Measurements from ENCODE around the gene ROBO3. TPM values are rescaled to one million over a fixed set of nuclear protein-coding genes. Genes with fewer than 3 reads are reported as not detected.

Gene ROBO3
- total RNA-seq, 1 experiment from 2014 or later: 6.6 TPM

- Histone ChIP-seq H3K9ac (ENCODE audit: low read length) (no peak overlapping the region), H3K79me2 (ENCODE audit: low read length) (no peaks in the 10 kb centered on the region), H3K9me2 (replicated peaks; ENCODE audit: insufficient read depth, low read length) (no peaks in the 10 kb centered on the region), H3K9me3 (ENCODE audit: low read length) (no peaks in the 10 kb centered on the region), H3K27me3 (ENCODE audit: low read length) (no peaks in the 10 kb centered on the region), H2AFZ (ENCODE audit: low read length) (no peak overlapping the region), H3K36me3 (ENCODE audit: insufficient read depth, low read length) (no peaks in the 10 kb centered on the region), H3K4me2 (ENCODE audit: low read depth, low read length, poor library complexity, severe bottlenecking) (no peak overlapping the region), H3K4me3 (ENCODE audit: low read length) (no peak overlapping the region), H3K27ac (ENCODE audit: low read length) (no peak overlapping the region), H4K20me1 (ENCODE audit: insufficient read depth, low read depth, low read length) (no peaks in the 10 kb centered on the region), H3K4me1 (ENCODE audit: low read length) (no peaks in the 10 kb centered on the region)
- DNase-seq: no peak
These were observed 57.6 kb downstream of the ROBO3 start for GRCh38 chr11:124922831-124923230.

GRCh38 chr11:124923296-124923695 lies 58.1 kb downstream of the ROBO3 start:
- H3K27ac ChIP-seq (ENCODE audit: low read length): no peak overlapping the region
- no peak overlapping the region for H3K4me3 ChIP-seq (ENCODE audit: low read length)
- no peaks in the 10 kb centered on the region for H3K36me3 ChIP-seq (ENCODE audit: insufficient read depth, low read length)

GRCh38 chr11:124928942-124929665 lies 63.9 kb downstream of the ROBO3 start:
- Histone ChIP-seq H2AFZ (ENCODE audit: low read length) (no peak overlapping the region), H4K20me1 (ENCODE audit: insufficient read depth, low read depth, low read length) (no peaks in the 10 kb centered on the region), H3K9ac (ENCODE audit: low read length) (no peak overlapping the region), H3K36me3 (ENCODE audit: insufficient read depth, low read length) (no peaks in the 10 kb centered on the region), H3K27ac (ENCODE audit: low read length) (no peak overlapping the region), H3K27me3 (ENCODE audit: low read length) (no peaks in the 10 kb centered on the region), H3K4me3 (ENCODE audit: low read length) (no peak overlapping the region), H3K79me2 (ENCODE audit: low read length) (no peaks in the 10 kb centered on the region), H3K4me2 (ENCODE audit: low read depth, low read length, poor library complexity, severe bottlenecking) (no peak overlapping the region), H3K4me1 (ENCODE audit: low read length) (no peaks in the 10 kb centered on the region), H3K9me2 (replicated peaks; ENCODE audit: insufficient read depth, low read length) (no peaks in the 10 kb centered on the region), H3K9me3 (ENCODE audit: low read length) (no peaks in the 10 kb centered on the region)
- no peak for DNase-seq

More at GRCh38 chr11:124923296-124923695, 58.1 kb downstream of the ROBO3 start:
- Histone ChIP-seq H3K4me1 (ENCODE audit: low read length) (no peaks in the 10 kb centered on the region), H3K9me2 (replicated peaks; ENCODE audit: insufficient read depth, low read length) (no peaks in the 10 kb centered on the region), H3K79me2 (ENCODE audit: low read length) (no peaks in the 10 kb centered on the region), H3K9ac (ENCODE audit: low read length) (no peak overlapping the region), H3K9me3 (ENCODE audit: low read length) (no peaks in the 10 kb centered on the region), H3K27me3 (ENCODE audit: low read length) (no peaks in the 10 kb centered on the region), H3K4me2 (ENCODE audit: low read depth, low read length, poor library complexity, severe bottlenecking) (no peak overlapping the region), H4K20me1 (ENCODE audit: insufficient read depth, low read depth, low read length) (no peaks in the 10 kb centered on the region), H2AFZ (ENCODE audit: low read length) (no peak overlapping the region)
- no peak for DNase-seq

GRCh38 chr11:124930799-124931198 lies 65.6 kb downstream of the ROBO3 start:
- Histone ChIP-seq H3K4me2 (ENCODE audit: low read depth, low read length, poor library complexity, severe bottlenecking) (no peak overlapping the region), H3K27me3 (ENCODE audit: low read length) (no peaks in the 10 kb centered on the region)

More at GRCh38 chr11:124930799-124931198, 65.6 kb downstream of the ROBO3 start:
- H4K20me1 ChIP-seq (ENCODE audit: insufficient read depth, low read depth, low read length): no peaks in the 10 kb centered on the region
- no peaks in the 10 kb centered on the region for H3K4me1 ChIP-seq (ENCODE audit: low read length)
- H3K4me3 ChIP-seq (ENCODE audit: low read length): no peak overlapping the region
- H3K9me2 ChIP-seq (replicated peaks; ENCODE audit: insufficient read depth, low read length): no peaks in the 10 kb centered on the region
- no peak overlapping the region for H3K27ac ChIP-seq (ENCODE audit: low read length)
- no peak overlapping the region for H3K9ac ChIP-seq (ENCODE audit: low read length)
- H3K9me3 ChIP-seq (ENCODE audit: low read length): no peaks in the 10 kb centered on the region
- H3K36me3 ChIP-seq (ENCODE audit: insufficient read depth, low read length): no peaks in the 10 kb centered on the region
- no peak overlapping the region for H2AFZ ChIP-seq (ENCODE audit: low read length)
- no peak for DNase-seq
- H3K79me2 ChIP-seq (ENCODE audit: low read length): no peaks in the 10 kb centered on the region

Other genes starting within 250 kb of the ROBO3 start
- gene TBRG1, start 242.6 kb upstream of the ROBO3 start, total RNA-seq (2014; rRNA removed; shearing (Covaris generic); ENCODE audit: low replicate concordance): 14.5 and 21.6 TPM in 2 replicates
- 0.47 and 0.89 TPM in 2 replicates for gene SIAE, start 191.7 kb upstream of the ROBO3 start, total RNA-seq (2014; rRNA removed; shearing (Covaris generic); ENCODE audit: low replicate concordance)
- gene SPA17, start 191.5 kb upstream of the ROBO3 start, total RNA-seq (2014; rRNA removed; shearing (Covaris generic); ENCODE audit: low replicate concordance): 1.2 and 10.4 TPM in 2 replicates
- 0.97 TPM in 1 of 2 replicates, not detected in the other for gene NRGN, start 125.5 kb upstream of the ROBO3 start, total RNA-seq (2014; rRNA removed; shearing (Covaris generic); ENCODE audit: low replicate concordance)
- gene VSIG2, start 113.2 kb upstream of the ROBO3 start, total RNA-seq (2014; rRNA removed; shearing (Covaris generic); ENCODE audit: low replicate concordance): not detected in 2 replicates
- gene ESAM, start 103.1 kb upstream of the ROBO3 start, total RNA-seq (2014; rRNA removed; shearing (Covaris generic); ENCODE audit: low replicate concordance): not detected in 2 replicates
- gene MSANTD2, start 65.0 kb upstream of the ROBO3 start, total RNA-seq (2014; rRNA removed; shearing (Covaris generic); ENCODE audit: low replicate concordance): 5.2 and 7.6 TPM in 2 replicates
- not detected in 2 replicates for gene ROBO4, start 32.4 kb downstream of the ROBO3 start, total RNA-seq (2014; rRNA removed; shearing (Covaris generic); ENCODE audit: low replicate concordance)
- gene HEPN1, start 53.8 kb downstream of the ROBO3 start, total RNA-seq (2014; rRNA removed; shearing (Covaris generic); ENCODE audit: low replicate concordance): not detected in 2 replicates
- gene HEPACAM, start 70.6 kb downstream of the ROBO3 start, total RNA-seq (2014; rRNA removed; shearing (Covaris generic); ENCODE audit: low replicate concordance): not detected in 2 replicates
- gene CCDC15, start 88.8 kb downstream of the ROBO3 start, total RNA-seq (2014; rRNA removed; shearing (Covaris generic); ENCODE audit: low replicate concordance): 1.8 and 2.3 TPM in 2 replicates
- 0.22 and 0.41 TPM in 2 replicates for gene SLC37A2, start 197.9 kb downstream of the ROBO3 start, total RNA-seq (2014; rRNA removed; shearing (Covaris generic); ENCODE audit: low replicate concordance)
- 23.2 and 46.9 TPM in 2 replicates for gene TMEM218, start 246.2 kb downstream of the ROBO3 start, total RNA-seq (2014; rRNA removed; shearing (Covaris generic); ENCODE audit: low replicate concordance)